ENCODE measurements around the gene COL4A6.

Gene COL4A6

DNA sequence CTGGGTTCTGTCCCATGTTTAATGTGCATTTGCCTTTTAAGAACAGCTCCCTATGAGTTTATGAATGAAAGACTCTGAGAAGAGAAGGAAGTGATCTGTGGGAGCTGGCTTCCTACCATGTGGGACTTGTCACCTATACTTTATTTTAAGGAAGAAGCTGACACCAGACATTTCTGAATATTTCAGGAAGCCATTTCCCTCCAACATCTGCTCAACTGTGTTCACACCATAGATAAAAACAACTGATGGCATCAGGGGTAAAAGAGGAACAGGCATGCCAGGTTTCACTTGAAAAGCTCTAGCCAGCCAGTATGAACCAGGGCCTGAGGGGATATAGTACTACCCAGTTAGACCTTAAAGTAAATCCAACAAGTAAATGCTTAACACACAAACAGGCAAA lies 116.0 kb downstream of the COL4A6 start:
- TF ChIP-seq, protein P1, sequence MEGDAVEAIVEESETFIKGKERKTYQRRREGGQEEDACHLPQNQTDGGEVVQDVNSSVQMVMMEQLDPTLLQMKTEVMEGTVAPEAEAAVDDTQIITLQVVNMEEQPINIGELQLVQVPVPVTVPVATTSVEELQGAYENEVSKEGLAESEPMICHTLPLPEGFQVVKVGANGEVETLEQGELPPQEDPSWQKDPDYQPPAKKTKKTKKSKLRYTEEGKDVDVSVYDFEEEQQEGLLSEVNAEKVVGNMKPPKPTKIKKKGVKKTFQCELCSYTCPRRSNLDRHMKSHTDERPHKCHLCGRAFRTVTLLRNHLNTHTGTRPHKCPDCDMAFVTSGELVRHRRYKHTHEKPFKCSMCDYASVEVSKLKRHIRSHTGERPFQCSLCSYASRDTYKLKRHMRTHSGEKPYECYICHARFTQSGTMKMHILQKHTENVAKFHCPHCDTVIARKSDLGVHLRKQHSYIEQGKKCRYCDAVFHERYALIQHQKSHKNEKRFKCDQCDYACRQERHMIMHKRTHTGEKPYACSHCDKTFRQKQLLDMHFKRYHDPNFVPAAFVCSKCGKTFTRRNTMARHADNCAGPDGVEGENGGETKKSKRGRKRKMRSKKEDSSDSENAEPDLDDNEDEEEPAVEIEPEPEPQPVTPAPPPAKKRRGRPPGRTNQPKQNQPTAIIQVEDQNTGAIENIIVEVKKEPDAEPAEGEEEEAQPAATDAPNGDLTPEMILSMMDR (IDR thresholded peaks at IDR 0.05; ENCODE audit: insufficient read depth, low read length, missing control alignments) = no peak
- ChIA-PET POLR2A (no interaction called here), CTCF (no interaction called here)
- H3K4me3 ChIP-seq (ENCODE audit: low read depth, low read length) = no peak overlapping the region
- no peak for DNase-seq (ENCODE audit: low read depth, low spot score)

DNA sequence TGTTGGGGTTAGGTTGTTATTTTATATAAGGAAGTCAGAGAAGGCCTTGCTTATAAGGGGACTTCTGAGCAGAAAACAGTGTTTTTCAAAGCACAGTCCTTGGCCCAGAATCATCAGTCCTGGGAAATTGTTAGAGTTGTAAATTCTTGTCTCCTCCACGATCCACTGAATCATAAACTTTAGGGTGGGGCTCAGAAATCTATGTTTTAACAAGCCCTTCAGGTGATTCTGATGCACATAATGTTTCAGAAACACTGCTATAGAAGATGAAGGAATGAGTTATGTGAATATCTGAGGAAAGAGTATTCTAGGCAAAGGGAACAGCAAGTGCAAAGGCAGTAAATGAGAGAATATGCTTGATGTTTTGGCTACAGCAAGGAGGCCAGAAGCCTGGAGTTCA lies 121.8 kb downstream of the COL4A6 start:
- H3K4me3 ChIP-seq (ENCODE audit: low read depth, low read length) = no peak overlapping the region
- TF ChIP-seq, protein P1 (IDR thresholded peaks at IDR 0.05; ENCODE audit: insufficient read depth, low read length, missing control alignments) = no peak
- ChIA-PET POLR2A (no interaction called here), CTCF (no interaction called here)
- no peak for DNase-seq (ENCODE audit: low read depth, low spot score)

DNA sequence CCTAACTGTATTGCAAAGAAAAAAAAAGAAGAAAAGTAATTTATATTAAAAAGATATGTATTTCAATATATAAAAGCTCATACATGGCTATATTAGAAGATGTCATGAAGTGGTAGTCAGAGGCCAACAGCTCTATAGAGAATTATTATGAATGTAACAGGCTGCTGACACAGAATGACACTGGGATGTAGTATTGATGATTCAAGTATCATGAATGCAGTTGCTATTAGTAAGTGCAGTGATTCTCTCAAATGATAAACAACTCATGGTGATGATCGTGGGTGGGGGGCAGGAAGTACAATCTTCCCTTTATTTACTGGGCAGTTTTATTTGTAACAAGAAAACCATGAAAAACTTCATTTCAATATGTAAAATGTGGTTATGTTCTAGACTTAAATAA lies 124.6 kb downstream of the COL4A6 start:
- no peak overlapping the region for H3K4me3 ChIP-seq (ENCODE audit: low read depth, low read length)

DNA sequence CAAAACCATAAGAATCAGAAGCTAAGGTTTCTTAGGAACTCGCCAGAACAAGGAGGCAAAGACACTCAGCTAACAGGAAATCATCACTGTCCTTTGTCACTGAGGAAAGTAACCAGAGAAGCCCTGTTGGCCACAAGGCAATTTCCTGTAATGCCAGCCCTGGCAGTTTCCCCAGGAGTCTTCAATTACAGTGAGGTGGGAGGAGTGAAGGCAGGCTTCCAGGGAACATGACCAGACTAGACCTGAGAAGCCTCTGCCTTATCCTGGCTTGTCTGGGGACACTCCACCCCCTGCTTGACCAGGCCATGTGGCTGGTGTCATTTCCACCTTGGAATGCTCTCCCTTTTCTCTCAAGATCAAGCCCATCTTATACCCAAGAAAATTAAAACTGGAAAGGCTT lies 125.3 kb downstream of the COL4A6 start:
- TF ChIP-seq, protein P1 (IDR thresholded peaks at IDR 0.05; ENCODE audit: insufficient read depth, low read length, missing control alignments) = no peak
- POLR2A ChIA-PET = no interaction called here
- CTCF ChIA-PET = no interaction called here
- DNase-seq (ENCODE audit: low read depth, low spot score) = no peak
- H3K4me3 ChIP-seq (ENCODE audit: low read depth, low read length) = no peak overlapping the region

More for the DNA sequence above, 124.6 kb downstream of the COL4A6 start:
- ChIA-PET POLR2A (no interaction called here), CTCF (no interaction called here)
- no peak for DNase-seq (ENCODE audit: low read depth, low spot score)
- TF ChIP-seq, protein P1 (IDR thresholded peaks at IDR 0.05; ENCODE audit: insufficient read depth, low read length, missing control alignments) = no peak

DNA sequence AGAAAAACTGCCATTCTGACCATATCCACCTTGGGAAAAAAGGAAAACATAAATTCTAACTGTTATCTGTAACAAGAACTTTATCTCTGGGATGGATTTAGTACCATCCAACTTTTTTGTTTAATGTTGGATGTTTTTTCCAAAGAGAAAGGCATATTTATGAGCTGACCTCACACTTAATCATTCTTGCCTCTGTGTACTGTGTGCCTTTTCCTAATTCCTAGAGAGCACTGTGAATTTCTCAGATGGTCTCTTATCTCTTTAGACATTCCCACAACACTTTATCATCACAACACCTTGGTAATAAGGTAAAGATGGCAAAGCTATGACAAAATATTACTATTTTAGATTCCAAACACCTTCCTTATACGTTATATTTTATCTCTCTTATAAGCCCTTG lies 126.2 kb downstream of the COL4A6 start:
- TF ChIP-seq, protein P1 (IDR thresholded peaks at IDR 0.05; ENCODE audit: insufficient read depth, low read length, missing control alignments) = no peak
- CTCF ChIA-PET = no interaction called here
- no peak for DNase-seq (ENCODE audit: low read depth, low spot score)
- no peak overlapping the region for H3K4me3 ChIP-seq (ENCODE audit: low read depth, low read length)
- POLR2A ChIA-PET = no interaction called here

DNA sequence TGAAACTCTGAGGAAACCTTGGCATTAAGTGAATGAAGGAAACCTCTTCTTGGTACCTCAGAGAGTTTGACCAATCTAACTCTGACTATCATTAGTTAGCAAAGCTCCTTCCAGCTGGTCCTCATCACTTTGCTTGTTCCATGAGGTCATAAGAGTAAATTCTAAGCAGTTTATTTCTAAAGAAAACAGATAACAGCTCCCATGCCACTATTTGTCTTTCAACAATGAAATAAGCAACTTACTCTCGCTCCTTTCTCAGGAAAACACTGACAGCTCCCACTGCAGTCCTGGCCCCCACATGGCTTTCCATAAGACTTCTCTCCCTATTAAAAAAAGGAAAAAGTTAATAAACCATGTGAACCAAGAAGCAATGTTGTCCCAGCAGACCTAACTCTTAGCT lies 127.7 kb downstream of the COL4A6 start:
- ChIA-PET POLR2A (no interaction called here), CTCF (no interaction called here)
- no peak for DNase-seq (ENCODE audit: low read depth, low spot score)
- TF ChIP-seq, protein P1 (IDR thresholded peaks at IDR 0.05; ENCODE audit: insufficient read depth, low read length, missing control alignments) = no peak
- no peak overlapping the region for H3K4me3 ChIP-seq (ENCODE audit: low read depth, low read length)
